Stimulated activated memory B cell treated with anti-CD40 and anti-IgM and Interleukin-4, amounts not matched to agents 10 μg/mL and 1 μg/mL and 100 μg/mL, for 72 hours (primary cell): ENCODE measurements around the gene CIT.
"Not testable (repeated sequence)": the region's sequence is repeated elsewhere in the genome, so short reads cannot be mapped to it uniquely, and the experiment has no call there.

ENCODE experiments used
- ATAC-seq: fragments of 150-1000 bp; cut with Tn5 transposase; 2 replicates; pipeline ENCODE4 v1.10.0; 2021
- H3K27ac Mint-ChIP-seq: one replicate; pipeline ENCODE4 v1.8.0; 2022; ENCODE audit warnings: mild to moderate bottlenecking, mixed read lengths
- H3K27me3 Mint-ChIP-seq: one replicate; pipeline ENCODE4 v1.8.0; 2022; ENCODE audit warnings: mixed read lengths
- H3K36me3 Mint-ChIP-seq: one replicate; pipeline ENCODE4 v1.8.0; 2022; ENCODE audit warnings: mixed read lengths
- H3K4me1 Mint-ChIP-seq: one replicate; pipeline ENCODE4 v1.8.0; 2022; ENCODE audit warnings: mixed read lengths
- H3K4me3 Mint-ChIP-seq: one replicate; pipeline ENCODE4 v1.8.0; 2022; ENCODE audit warnings: mild to moderate bottlenecking, moderate library complexity, mixed read lengths
- H3K9me3 Mint-ChIP-seq: one replicate; pipeline ENCODE4 v1.8.0; 2022; ENCODE audit warnings: mixed read lengths

CIT gene

DNA sequence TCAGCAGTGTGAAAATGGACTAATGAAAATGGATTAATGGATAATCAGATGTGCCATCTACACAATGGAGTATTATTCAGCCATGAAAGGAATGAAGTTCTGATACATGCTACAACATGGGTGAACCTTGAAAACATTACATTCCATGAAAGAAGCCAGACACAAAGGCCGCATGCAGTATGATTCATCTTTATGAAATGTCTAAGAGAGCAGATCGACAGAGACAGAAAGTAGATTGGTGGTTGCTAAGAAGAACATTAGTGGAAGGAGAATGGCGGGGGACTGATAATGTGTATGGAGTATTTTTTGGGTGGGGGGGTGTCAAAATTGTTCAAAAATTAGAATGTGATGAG, 161.9 kb downstream of the CIT start:
- Mint-ChIP-seq H3K4me3 (no peak overlapping the region), H3K9me3 (peaks cover 6% of the 10 kb centered on the region), H3K27ac (no peak overlapping the region), H3K4me1 (no peaks in the 10 kb centered on the region), H3K36me3 (peaks cover 26% of the 10 kb centered on the region), H3K27me3 (no peaks in the 10 kb centered on the region)
- no peak for ATAC-seq

DNA sequence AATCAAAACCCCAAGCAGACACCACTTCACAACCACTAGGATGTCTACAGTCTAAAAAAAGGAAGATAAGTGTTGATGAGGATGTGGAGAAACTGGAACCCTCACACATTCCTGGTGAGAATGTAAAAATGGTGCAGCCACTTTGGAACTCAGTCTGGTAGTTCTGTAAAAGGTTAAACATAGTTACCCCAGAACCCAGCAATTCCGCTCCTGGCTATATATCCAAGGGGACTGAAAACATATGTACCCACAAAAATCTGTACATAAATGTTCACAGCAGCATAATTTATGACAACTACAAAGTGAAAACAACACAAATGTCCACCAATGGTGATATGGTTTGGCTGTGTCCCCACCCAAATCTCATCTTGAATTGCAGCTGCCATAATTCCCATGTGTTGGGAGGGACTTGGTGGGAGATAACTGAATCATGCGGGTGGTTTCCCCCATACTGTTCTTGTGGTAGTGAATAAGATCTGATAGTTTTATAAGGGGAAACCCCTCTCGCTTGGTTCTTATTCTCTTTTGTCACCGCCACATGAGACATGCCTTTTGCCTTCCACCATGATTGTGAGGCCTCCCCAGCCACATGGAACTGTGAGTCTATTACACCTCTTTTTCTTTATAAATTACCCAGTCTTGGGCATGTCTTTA, 162.4 kb downstream of the CIT start:
- peaks cover 26% of the 10 kb centered on the region for H3K36me3 Mint-ChIP-seq
- H3K27me3 Mint-ChIP-seq, result no peaks in the 10 kb centered on the region
- H3K4me1 Mint-ChIP-seq, result no peaks in the 10 kb centered on the region
- H3K9me3 Mint-ChIP-seq, result peaks cover 6% of the 10 kb centered on the region
- no peak for ATAC-seq
- H3K27ac Mint-ChIP-seq, result no peak overlapping the region
- H3K4me3 Mint-ChIP-seq, result no peak overlapping the region

DNA sequence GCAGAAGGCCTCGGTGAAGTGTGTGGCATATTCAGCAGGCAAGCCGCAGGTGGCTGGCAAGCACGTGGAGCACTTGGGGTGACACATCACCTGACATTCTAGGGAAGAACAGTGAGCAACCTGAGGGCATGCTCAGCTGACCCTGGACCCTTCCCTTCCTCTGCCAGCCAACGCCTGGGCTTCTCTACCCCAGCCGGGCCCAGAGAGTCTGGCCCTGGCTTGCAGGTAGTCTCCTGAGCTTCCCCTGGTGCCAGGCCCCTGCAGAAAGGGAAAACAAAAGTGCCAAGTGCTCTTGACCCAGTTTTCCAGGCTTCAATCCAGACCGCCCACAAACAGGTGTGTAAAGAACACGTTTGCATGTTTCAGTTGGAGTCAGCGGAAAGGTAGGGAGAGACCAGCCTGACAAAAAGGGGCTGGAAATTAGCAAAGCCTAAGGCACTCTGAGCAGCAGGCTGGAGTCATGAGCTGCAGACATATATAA, 163.5 kb downstream of the CIT start:
- peaks cover 6% of the 10 kb centered on the region for H3K9me3 Mint-ChIP-seq

DNA sequence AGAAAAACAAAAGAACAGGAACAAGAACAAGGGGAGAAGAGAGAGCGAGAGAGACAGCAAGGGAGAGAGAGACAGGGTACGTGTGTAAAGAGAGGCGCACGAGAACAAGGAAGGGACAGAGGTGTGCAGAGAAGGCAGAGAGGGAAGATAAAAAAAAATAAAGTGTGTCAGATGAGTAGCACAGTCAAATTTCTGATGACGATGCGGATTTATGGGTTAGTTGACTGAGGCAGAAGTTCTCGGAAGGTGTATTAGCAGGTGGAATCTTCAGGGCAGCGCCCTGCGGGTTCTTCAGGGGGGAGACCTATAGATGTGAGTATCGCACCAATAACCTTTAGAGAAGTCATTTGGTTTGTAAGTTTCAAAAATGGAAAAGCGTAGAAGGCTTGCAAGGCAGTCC, 164.4 kb downstream of the CIT start:
- no peaks in the 10 kb centered on the region for H3K4me1 Mint-ChIP-seq
- peaks cover 6% of the 10 kb centered on the region for H3K9me3 Mint-ChIP-seq
- ATAC-seq, result no peak
- H3K4me3 Mint-ChIP-seq, result no peak overlapping the region
- no peak overlapping the region for H3K27ac Mint-ChIP-seq
- H3K27me3 Mint-ChIP-seq, result no peaks in the 10 kb centered on the region
- H3K36me3 Mint-ChIP-seq, result peaks cover 30% of the 10 kb centered on the region

More for the DNA sequence above, 163.5 kb downstream of the CIT start:
- ATAC-seq, result no peak
- H3K27me3 Mint-ChIP-seq, result no peaks in the 10 kb centered on the region
- no peak overlapping the region for H3K27ac Mint-ChIP-seq
- no peaks in the 10 kb centered on the region for H3K4me1 Mint-ChIP-seq
- no peak overlapping the region for H3K4me3 Mint-ChIP-seq
- H3K36me3 Mint-ChIP-seq, result peaks cover 26% of the 10 kb centered on the region

DNA sequence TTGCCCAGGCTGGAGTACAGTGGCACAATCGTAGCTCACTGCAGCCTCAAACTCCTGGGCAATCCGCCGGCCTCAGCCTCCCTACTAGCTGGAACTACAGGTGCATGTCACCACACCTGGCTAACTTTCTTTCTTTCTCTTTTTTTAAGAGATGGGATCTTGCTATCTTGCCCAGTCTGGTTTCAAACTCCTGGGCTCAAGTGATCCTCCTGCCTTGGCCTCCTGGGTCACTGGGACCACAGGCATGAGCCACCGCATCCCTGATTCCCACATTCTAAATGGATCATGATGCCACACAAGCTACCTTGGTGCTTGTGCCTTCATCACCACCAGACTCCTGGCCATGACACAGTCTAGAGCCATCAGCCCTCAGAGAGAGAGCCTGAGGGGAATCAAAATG, 165.4 kb downstream of the CIT start:
- H3K36me3 Mint-ChIP-seq, result peaks cover 37% of the 10 kb centered on the region
- no peak overlapping the region for H3K27ac Mint-ChIP-seq
- H3K9me3 Mint-ChIP-seq, result peaks cover 6% of the 10 kb centered on the region
- no peaks in the 10 kb centered on the region for H3K27me3 Mint-ChIP-seq
- ATAC-seq, result no peak
- H3K4me1 Mint-ChIP-seq, result no peaks in the 10 kb centered on the region
- H3K4me3 Mint-ChIP-seq, result no peak overlapping the region

DNA sequence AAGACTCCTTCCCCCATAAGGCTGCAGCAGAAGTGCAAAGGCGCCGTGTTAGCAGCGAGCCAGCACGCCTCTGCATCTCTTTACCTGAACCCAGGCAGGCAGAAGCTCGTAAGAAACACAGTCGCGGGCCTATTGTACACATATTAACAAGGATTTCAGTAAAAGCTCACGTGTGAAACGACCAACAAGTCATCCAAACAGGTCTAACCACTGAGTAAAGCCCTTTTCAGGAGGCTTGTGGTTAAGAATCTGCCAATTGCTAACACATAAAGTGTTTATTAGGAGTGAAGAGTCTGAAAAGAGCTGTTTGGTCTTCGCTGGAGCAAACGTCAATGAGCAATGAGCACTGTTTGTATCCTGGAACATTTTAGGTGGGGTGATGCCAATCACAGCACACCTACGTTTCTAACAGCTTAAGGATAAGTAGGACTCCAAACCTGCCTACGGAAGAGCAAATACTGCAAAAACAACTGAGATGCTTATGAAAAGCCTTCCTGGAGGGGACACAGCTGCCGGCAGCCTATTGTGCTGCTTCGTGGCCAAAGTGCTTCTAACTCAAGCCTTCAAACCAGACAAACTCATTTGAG, 166.1 kb downstream of the CIT start:
- Mint-ChIP-seq H3K36me3 (peaks cover 37% of the 10 kb centered on the region), H3K27me3 (no peaks in the 10 kb centered on the region), H3K4me3 (no peak overlapping the region), H3K27ac (no peak overlapping the region), H3K4me1 (no peaks in the 10 kb centered on the region), H3K9me3 (peaks cover 6% of the 10 kb centered on the region)
- ATAC-seq, result no peak

DNA sequence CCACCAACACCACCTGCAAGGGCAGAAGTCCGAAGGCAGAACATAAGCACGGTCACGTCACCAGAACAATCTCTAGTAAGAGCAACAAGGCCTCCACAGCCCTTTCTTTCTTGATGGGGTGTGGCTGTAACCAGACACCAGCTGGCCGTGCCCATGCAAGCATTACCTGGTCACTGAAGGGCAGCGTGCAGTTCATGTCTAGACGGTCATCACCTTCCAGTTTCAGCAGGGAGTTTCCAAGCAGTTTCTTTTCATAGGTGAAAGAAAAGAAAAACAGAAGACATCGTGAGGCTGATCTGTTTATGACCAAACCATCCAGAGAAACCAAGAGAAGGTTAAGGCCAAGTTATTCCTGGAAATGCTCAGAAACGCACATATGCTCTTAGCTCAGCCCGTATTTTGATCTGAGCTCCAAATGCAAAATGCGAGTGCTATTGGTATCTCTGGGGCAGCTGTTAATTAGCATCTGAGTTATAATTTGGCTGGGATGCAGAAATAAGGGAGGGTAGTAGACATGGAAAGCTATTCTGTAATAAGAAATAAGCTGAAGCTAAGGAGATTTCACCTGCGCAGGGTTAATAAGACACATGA, 166.7 kb downstream of the CIT start:
- H3K4me1 Mint-ChIP-seq, result no peaks in the 10 kb centered on the region
- peaks cover 6% of the 10 kb centered on the region for H3K9me3 Mint-ChIP-seq
- ATAC-seq, result no peak
- no peak overlapping the region for H3K4me3 Mint-ChIP-seq
- H3K27me3 Mint-ChIP-seq, result no peaks in the 10 kb centered on the region
- H3K27ac Mint-ChIP-seq, result no peak overlapping the region
- H3K36me3 Mint-ChIP-seq, result peaks cover 36% of the 10 kb centered on the region

DNA sequence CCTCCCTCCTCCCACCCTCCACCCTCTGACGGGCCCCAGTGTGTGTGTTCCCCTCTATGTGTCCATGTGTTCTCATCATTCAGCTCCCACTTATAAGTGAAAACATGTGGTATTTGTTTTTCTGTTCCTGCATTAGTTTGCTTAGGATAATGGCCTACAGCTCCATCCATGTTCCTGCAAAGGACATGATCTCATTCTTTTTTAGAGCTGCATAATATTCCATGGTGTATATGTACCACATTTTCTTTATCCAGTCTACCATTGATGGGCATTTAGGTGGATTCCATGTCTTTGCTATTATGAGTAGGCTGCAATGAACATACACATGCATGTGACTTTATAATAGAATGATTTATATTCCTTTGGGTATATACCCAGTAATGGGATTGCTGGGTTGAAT, 170.7 kb downstream of the CIT start:
- peaks cover 12% of the 10 kb centered on the region for H3K36me3 Mint-ChIP-seq
- not testable (repeated sequence) for ATAC-seq, H3K27ac Mint-ChIP-seq, H3K27me3 Mint-ChIP-seq, H3K9me3 Mint-ChIP-seq, H3K4me1 Mint-ChIP-seq, H3K4me3 Mint-ChIP-seq

DNA sequence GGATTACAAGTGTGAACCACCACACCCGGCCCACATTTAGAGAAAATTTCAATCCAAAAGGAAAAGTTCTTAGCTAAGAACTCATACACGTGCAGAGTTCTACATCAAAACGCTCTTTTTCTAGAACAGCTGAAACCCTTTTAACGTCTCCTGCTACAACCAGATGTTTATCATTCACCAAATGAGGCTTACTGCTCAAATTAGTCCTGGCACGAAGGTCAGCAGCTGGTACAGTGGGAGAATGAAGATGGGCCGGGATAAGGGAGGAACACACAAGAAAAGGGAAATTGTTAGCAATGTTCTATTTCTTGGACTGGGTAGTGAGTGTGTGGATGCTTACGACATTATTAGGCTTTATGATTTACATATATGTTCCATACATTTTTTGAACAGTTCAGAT, 171.9 kb downstream of the CIT start:
- H3K27me3 Mint-ChIP-seq, result no peaks in the 10 kb centered on the region
- no peaks in the 10 kb centered on the region for H3K4me1 Mint-ChIP-seq
- no peak overlapping the region for H3K4me3 Mint-ChIP-seq
- ATAC-seq, result no peak
- H3K27ac Mint-ChIP-seq, result no peak overlapping the region
- H3K36me3 Mint-ChIP-seq, result peaks cover 20% of the 10 kb centered on the region
- no peaks in the 10 kb centered on the region for H3K9me3 Mint-ChIP-seq

DNA sequence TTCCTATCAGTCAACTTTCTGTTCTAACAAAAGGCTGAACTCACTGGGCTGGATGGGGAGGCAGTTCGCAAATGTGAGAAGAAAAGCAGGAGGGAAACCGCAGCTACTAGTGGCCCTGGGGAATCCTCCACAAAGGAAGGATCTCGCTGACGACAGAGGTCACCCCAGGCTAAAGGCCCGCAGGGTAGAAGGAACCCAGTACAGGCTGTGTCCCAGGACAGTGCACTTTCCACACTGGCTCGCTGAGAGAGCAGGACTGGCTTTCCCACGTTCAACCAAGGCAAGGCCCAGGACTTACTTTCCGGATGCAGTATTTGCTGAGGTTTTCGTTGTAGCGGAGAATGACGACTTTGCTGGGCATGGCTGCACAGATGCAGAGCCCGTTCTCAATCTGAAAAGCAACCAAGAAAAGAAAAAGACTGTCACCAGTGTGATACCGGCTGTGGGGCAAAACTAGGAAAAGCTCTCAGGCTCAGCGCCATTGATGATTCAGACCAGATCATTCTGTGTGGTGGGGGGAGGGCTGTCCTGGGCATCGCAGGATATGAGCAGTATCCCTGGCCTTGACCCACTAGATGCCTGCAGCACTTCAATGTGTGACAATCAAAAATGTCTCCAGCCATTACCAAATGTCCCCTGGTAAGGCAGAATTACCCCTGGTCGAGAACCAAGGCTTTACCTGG, 172.9 kb downstream of the CIT start:
- H3K4me3 Mint-ChIP-seq, result no peak overlapping the region
- no peak overlapping the region for H3K27ac Mint-ChIP-seq
- H3K4me1 Mint-ChIP-seq, result no peaks in the 10 kb centered on the region
- H3K9me3 Mint-ChIP-seq, result no peaks in the 10 kb centered on the region
- H3K27me3 Mint-ChIP-seq, result no peaks in the 10 kb centered on the region
- H3K36me3 Mint-ChIP-seq, result peaks cover 20% of the 10 kb centered on the region
- no peak for ATAC-seq

DNA sequence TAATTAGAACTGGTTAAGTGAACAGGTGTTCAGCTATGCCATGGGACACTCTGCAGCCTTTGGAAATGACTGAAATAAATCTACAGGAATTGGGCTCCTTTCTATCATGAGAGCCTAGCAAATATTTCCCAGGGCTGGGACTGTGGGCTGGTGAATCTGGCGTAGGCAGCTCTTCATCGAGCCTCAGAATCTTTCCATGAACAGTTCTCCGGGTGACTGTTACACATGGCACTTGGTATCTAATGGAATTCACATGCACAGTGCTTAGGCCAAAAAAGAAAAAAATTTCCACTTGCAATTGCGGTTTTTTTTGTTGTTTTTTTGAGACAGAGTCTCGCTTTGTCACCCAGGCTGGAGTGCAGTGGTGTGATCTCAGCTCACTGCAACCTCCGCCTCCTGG, 177.0 kb downstream of the CIT start:
- no peak overlapping the region for H3K27ac Mint-ChIP-seq
- H3K4me1 Mint-ChIP-seq, result no peaks in the 10 kb centered on the region
- no peaks in the 10 kb centered on the region for H3K27me3 Mint-ChIP-seq
- no peak overlapping the region for H3K4me3 Mint-ChIP-seq
- H3K36me3 Mint-ChIP-seq, result peaks cover 9% of the 10 kb centered on the region
- H3K9me3 Mint-ChIP-seq, result no peaks in the 10 kb centered on the region
- ATAC-seq, result no peak

DNA sequence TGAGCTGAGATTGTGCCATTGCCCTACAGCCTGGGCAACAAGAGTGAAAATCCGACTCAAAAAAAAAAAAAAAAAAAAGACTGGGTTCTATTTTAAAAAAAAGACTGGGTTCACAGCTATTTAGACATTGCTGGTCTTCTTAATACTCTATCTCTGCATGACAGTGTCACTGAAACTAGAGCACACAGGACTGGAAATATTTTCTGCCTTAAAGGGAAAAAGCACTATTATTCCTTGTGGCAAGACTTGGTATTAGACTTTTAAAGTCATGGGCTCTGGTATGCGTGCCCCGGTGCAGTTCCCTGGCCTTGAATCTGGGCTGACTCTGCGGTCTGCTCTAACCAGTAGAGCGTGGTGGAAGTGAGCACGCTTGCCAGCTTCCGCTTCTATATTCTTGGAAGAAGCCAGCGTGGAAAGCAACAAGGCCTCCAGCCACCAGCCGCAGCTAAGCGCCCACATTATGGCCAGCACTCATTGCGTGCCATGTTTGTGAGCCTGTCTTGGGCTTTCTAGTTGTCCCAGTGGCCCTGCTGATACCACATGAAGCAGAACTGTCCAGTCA, 177.8 kb downstream of the CIT start:
- no peak for ATAC-seq
- H3K4me3 Mint-ChIP-seq, result no peak overlapping the region
- peaks cover 9% of the 10 kb centered on the region for H3K36me3 Mint-ChIP-seq
- H3K27ac Mint-ChIP-seq, result no peak overlapping the region
- no peaks in the 10 kb centered on the region for H3K27me3 Mint-ChIP-seq
- no peaks in the 10 kb centered on the region for H3K4me1 Mint-ChIP-seq
- no peaks in the 10 kb centered on the region for H3K9me3 Mint-ChIP-seq

DNA sequence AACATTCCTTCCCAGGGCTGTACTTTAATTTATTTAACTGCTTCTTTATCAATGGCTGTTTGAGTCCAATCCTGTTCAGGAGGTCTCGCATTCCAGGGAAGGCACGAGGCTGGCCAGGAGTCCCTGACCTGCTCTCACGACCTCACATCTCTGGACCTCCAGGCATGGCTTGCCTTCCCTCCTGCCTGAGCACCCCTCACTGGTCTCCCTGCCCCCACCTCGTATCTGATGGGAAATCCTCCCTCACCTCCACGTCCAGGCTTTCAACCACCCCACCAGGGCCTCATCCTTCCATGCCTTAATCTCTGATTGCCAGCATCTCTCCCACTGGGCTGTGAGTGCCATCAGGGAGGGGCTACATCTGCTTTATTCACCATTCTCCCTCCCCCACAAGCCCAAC, 180.2 kb downstream of the CIT start:
- Mint-ChIP-seq H3K36me3 (peaks cover 9% of the 10 kb centered on the region), H3K27ac (no peak overlapping the region)

DNA sequence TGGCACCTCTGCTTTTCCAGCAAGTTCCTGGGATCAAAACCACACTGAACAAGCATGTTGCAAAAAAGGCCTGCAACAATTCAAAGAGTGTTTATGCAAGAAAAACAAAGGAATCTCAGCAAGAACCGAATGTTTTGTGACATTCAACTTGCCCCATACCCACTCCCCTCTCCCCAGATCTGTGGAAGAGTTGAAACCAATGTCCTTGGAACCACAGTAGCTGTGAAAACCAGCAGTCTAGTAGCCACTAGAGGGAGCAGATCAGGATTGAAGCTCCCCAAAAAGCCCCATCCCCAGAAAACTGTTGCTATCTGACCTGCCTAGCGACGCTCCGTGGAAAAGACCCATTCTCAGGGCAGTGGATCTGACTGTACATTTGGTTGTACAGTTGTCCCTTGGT, 182.1 kb downstream of the CIT start:
- H3K4me3 Mint-ChIP-seq, result no peak overlapping the region
- no peak overlapping the region for H3K27ac Mint-ChIP-seq
- H3K4me1 Mint-ChIP-seq, result no peaks in the 10 kb centered on the region
- no peaks in the 10 kb centered on the region for H3K9me3 Mint-ChIP-seq
- no peak for ATAC-seq
- no peaks in the 10 kb centered on the region for H3K36me3 Mint-ChIP-seq
- H3K27me3 Mint-ChIP-seq, result no peaks in the 10 kb centered on the region

More for the DNA sequence above, 180.2 kb downstream of the CIT start:
- H3K4me3 Mint-ChIP-seq, result no peak overlapping the region
- no peaks in the 10 kb centered on the region for H3K4me1 Mint-ChIP-seq
- no peaks in the 10 kb centered on the region for H3K9me3 Mint-ChIP-seq
- no peak for ATAC-seq
- no peaks in the 10 kb centered on the region for H3K27me3 Mint-ChIP-seq

DNA sequence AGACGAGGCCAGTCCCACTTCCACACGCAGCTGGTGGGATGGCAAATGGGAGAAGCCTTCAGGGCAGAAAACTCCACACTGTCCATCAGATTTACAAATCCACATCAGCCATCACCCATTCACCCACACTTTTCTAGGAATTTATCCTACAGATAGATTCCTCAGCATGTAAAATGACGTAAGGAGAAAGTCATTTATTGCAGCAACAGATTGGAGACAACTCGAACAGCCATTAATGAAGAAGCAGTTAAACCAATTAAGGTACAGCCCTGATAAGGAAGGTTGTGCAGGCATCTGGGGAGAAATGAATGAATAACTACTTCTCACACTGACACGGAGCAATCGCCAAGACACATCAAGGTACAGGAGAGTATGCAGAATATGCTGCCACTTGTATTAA, 183.0 kb downstream of the CIT start:
- Mint-ChIP-seq H3K9me3 (no peaks in the 10 kb centered on the region), H3K4me3 (no peak overlapping the region), H3K27ac (no peak overlapping the region), H3K4me1 (no peaks in the 10 kb centered on the region), H3K27me3 (no peaks in the 10 kb centered on the region), H3K36me3 (no peaks in the 10 kb centered on the region)
- no peak for ATAC-seq
